OCI-M2 (cell line): Measurements from ENCODE around the gene PLCB3.
"Not testable (repeated sequence)": the region's sequence is repeated elsewhere in the genome, so short reads cannot be mapped to it uniquely, and the experiment has no call there.

Experiments
- DNase-seq: peaks from one replicate; lab custom pipeline; 2025; ENCODE audit not compliant: unreplicated experiment; lab: John Stamatoyannopoulos, UW

The PLCB3 gene

GRCh38 chr11:64235437-64236161 lies 15.7 kb upstream of the PLCB3 start:
- DNase-seq = no peak

DNA sequence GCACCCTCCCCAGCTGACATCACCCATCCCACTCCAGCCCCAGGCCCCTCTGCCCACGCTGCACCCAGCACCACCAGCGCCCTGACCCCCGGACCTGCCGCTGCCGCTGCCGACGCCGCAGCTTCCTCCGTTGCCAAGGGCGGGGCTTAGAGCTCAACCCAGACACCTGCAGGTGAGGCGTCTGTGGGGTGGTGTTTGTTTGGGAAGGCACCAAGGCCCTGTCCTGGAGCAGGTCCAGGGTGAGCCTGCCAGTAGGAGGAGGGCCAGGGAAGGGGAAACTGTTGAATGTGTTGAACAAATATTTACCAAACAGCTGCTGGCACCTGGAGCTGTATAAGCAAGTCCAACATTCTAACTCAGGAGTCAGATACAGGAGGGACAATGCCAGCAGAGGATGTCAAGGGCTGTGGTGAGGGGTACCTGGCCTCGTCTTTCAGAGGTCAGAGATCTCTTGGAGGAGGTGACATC lies 13.8 kb upstream of the PLCB3 start:
- no peak for DNase-seq

DNA sequence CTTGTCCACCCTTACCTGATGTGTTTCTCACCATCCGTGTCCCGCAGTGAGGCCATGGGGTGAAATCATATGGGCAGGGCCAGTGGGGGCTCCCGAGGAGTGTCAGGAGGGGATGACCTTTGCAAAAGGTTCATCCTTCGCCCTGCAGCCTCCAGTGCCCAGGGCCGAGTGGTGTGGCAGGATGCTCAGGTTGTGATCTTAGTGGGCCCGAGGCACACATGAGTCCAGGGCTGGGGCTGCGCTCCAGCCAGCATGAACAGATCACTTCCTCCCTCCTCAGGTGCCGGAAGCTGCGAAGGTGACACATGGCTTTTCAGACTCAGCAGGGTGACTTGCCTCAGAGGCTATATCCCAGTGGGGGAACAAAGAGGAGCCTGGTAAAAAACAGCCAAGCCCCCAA lies 13.3 kb upstream of the PLCB3 start:
- DNase-seq = no peak

DNA sequence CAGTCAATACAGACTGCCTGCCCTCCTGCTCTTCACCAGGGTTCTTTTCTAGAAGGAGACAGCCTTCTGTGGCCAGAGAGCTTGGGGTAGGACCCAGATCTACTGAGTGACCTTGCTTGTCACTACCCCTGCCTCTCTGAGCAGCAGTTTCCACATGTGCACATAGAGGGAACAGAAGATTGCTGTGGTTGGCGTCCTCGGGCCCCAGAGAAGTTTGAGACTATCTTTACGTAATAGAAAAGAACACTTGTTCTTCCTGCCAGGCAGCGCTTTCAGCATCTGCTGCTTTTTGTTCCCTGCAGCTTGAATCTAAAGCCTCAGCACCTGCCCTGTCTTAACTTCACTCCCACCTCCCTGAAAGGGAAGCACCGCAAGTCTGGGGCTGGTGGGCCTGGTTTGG lies 12.3 kb upstream of the PLCB3 start:
- DNase-seq = no peak

- DNase-seq = no peak
These were observed 11.5 kb upstream of the PLCB3 start for GRCh38 chr11:64239662-64240434.

DNA sequence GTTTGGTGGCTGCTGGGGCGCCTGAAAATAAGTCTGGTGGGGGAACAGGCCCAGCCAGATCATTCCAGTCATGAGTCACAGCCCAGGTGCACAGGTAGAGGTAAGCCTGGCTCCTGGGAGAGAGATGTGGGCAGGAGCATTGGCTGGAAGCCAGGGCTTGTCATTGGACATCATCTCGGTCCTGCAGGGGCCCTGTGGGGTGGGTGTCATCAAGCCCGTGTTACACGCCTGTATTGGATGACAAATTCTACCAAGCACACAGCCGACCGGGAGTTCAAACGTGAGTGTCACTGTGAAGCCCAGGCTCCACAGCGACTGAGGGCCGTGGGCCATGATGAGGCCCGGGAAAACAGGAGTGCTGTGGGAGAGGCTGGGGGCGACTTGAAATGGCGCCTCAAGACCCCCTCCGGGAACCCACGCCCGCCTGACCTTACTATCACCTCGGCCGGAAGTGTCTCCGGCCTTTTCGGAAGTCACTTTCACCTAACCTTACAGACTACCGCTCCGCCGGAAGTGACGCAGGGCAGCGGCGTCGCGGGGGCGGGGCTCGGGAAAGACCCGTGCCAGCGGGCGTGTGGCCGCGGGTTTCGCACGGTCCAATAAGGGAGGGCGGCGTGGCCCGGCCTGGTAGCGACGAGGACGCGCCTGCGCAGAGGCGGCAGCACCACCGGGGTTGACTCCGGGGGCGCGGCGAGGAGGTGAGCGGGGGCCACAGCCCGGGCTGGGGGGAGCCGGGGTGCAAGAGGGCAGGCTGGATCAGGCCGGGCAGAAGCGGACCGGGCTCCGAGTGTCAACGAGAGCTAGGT lies 10.7 kb upstream of the PLCB3 start, which contains the start of gene FKBP2:
Gene FKBP2 (plus strand): TSS at position 661 of the 806 bp plus-strand sequence. CDS start 1,293 bp downstream, outside the sequence.
- DNase-seq = no peak

- peak; percentile 56 for DNase-seq
These were observed 10.2 kb upstream of the PLCB3 start for GRCh38 chr11:64241241-64241490.

- DNase-seq = no peak
These were observed 9.6 kb upstream of the PLCB3 start for GRCh38 chr11:64241491-64242374.

- DNase-seq = no peak
These were observed 8.0 kb upstream of the PLCB3 start for GRCh38 chr11:64243236-64243854.

GRCh38 chr11:64244107-64244506 lies 7.2 kb upstream of the PLCB3 start:
- no peak for DNase-seq

GRCh38 chr11:64244966-64245365 lies 6.4 kb upstream of the PLCB3 start:
- no peak for DNase-seq

- DNase-seq = no peak
These were observed 5.9 kb upstream of the PLCB3 start for GRCh38 chr11:64245401-64245796.

- DNase-seq = no peak
These were observed 5.3 kb upstream of the PLCB3 start for GRCh38 chr11:64245797-64246620.

DNA sequence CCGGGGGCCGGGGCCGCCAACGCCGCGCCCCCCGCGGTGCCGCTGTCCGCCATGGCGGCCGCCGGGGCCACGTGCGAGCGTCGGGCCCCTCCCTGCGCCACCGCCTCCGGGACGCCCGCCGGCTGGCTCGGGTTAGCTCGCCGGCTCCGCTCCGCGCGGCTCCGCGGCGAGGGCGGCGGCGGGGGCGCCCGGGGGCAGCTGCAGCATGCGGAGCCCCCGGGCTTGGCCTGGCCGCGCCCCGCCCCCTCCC lies 4.8 kb upstream of the PLCB3 start:
- DNase-seq = not testable (repeated sequence)

DNA sequence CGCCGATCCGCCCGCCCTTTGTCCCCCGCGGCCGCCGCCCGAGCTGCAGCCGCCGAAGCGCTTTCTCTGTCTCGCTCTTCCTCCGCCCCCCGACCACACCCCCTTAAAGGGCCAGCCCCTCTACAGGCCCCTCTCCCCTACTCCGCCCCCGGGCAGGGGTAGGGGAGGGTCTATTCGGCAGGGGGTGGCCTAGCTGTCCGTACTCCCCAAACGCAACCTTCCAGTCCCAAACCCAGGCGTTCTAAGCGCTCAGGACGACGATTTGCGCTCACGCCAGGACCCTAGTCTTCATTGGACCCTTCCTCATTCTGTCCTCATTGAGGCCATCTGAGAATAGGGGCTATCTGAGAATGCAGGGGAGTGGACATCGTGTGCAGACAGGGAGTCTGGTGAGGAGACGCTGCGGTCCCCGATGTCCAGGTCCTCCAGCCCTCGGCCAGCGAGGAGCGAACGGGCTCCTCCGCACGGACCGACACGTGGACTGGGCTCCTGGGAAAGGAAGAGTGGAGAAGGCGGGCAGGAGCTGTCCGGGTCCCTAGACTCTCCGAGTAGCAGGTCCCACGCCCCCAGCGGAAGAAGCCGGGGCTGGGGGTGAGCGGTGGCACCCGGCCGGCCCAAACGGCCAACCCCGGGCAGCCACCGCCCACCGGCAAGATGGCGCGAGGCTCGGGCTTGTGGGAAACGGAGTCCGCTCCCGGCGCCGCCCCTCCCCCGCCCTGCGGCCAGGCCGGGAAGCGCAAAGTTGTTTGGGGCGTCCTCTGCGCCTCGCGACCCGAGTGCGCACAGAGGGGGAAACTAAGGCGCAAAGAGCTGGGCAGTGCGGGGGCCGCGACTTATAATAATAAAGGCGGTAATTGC lies 4.2 kb upstream of the PLCB3 start, which contains the start of gene PPP1R14B:
Gene PPP1R14B (minus strand): TSS at position 73 of the 858 bp plus-strand sequence. CDS start 270 bp downstream, outside the sequence.
- DNase-seq = no peak

DNA sequence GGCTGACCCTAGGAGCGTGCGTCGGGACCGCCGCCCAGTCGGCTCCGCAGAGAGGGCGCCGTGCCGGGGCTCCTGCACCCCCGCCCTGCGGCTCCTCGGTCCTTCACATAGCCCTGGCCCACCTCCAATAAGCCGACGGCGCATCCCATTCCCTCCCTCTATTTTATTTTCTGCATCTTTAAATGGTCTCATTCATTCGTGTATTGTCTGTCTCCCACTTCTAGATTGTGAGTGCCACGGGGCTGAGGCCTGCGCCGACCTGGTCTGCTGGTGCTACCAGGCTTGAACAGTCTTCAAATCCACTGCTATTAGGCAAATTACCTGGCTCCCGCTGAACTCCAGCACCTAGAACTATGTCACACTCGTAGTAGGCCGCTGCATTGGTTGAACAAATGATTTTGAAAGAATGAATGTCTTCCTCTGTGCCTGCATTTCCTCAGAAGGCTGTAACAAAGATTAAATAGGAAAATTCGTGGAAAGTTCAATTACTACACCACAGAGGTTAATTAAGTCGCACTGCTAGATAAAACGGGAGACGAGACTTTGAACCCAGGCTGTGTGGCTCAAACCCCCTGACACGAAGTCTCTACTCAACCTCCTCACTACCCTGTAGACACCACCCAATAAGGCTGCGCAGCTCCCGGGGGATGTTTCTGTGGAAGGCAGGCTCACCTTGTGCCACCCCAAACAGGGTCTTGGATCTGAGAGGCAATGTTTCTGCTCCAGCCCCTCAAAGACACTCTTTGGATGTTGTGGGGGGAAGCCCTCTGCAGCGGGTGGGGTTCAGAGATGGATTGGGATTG lies 3.4 kb upstream of the PLCB3 start:
- DNase-seq = no peak

DNA sequence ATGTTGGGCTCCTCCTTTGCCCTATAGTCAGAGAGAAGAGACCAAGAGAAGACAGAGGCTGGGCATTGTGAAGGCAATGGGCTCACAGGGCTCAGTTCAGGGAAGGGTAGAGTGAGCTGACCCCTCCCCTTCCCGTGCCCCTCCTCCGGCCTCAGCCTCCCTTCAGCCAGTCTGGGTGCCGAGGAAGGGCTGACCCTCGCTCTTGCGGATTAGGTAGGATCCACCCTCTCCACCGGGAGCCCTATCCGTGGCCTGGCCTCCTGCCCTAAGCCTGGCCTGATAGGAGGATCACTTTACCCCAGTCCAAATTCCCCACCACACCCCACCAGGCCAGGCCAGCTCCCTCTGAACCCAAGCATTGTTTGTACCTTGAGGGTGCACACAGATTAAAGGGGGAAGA lies 2.8 kb upstream of the PLCB3 start:
- no peak for DNase-seq

- no peak for DNase-seq
These were observed 2.3 kb upstream of the PLCB3 start for GRCh38 chr11:64249038-64249437.
